ENCODE data around the gene GEN1.
A peak's percentile ranks its signal among the peaks of the same experiment; 100 is the strongest.

The GEN1 gene

DNA sequence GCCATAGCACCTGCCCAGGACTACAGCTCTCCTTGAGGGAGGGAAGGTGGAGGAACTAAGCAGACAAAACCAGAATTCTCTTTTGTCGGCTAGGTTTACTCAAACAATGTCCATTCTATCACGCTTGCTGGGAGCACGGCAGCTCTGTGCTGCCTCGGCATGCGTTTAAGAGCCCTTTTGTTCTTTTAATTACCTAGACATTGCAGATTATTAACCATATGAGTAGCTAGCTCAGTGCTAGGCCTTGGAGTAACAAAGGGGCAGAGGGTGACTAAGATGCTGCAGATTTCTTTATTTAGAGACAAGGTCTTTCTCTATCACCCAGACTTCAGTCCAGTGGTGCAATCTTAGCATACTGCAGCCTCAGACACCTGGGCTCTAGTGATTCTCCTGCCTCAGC is 73.4 kb downstream of the GEN1 start:
- no peak for DNase-seq

DNA sequence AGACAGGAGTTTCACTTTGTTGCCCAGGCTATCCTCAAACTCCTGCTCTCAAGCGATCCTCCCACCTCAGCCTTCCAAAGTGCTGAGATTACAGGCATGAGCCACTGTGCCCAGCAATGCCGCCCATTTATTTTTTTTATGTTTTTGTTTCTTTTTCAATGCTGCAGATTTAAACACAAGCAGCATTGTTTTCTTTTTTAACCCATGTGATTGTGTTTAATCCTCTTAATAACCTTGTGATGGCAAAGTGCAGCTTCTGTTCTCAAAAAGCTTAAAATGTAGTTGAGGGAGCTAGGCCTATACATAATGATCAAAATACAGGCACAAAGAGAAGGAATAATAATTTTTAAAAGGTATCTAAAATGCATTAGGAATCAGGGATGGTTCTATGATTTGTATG is 73.8 kb downstream of the GEN1 start:
- no peak for DNase-seq

DNA sequence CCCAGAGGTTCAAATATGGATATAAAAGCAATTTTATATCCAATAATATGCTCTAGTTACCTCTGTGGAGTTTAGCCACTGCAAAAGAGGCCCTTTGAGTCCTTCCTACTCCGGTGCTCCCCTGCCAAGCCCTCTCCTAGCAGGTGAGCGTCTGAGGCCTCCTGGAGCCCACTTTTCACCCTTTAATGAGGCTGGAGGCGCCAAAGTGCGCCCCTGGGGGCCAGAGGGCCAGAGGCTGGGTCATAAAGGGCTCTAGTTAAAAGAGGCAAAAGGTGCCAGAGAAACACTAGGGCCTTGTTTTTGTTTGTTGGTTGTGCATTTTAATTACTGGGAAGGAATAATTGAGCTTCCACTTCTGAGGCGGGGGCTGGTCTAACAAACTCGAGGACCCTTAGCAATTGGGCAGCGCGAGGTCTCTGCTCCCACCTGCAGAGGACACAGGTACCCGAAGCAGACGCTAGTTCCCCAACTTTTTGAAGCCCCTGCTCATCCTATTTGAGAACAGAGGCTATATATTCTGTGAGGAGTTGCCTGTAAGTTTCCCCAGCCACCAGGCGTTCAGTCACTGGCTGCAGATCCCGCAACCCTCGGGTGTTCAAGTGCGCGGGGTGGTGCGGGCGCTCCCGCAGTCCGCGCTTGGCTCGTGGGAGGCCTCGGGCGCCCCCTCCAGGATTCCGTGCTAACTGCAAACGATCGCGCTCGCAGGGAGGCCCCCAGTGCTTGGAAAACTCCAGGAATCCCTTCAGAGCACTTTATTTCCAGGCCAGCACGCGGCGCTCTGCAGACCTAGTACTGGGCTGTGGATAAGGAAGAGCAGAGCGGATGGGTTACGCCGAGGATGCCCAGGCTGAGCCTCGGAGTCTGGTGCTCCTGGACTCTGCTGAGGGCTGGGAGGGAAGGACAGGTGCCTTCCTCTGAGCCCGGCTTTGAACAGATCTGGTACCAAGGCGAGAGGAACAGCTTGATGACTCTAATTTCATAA is 76.4 kb downstream of the GEN1 start:
- DNase-seq: peak; percentile 63

DNA sequence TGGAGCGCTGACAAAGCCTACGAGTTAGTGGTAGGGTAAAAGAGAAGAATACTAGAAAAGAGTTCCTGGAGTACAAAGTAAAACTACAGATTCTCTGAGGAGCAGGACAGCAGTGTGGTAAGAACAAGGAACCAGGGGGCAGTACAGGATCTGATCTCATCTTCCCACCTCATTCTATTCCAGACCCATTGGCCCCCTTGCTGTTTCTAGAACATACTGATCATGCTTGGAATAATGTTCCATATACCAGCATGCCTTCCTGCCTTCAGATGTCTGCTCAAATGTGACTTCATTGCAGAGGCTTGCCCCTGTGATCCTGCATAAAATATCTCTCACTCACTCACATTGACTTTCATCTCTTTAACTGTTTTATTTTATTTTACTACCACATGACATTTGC is 81.6 kb downstream of the GEN1 start:
- no peak for DNase-seq

All from NCI-H1092 treated with DMSO at 0.1 percent for 48 hours (cell line).